ENCODE data around the gene AFG3L2. TPM values are rescaled to one million over a fixed set of nuclear protein-coding genes. Genes with fewer than 3 reads are reported as not detected.

The AFG3L2 gene
- total RNA-seq, 2 donors from 2014 or later, result 45.1 to 74.1 TPM

DNA sequence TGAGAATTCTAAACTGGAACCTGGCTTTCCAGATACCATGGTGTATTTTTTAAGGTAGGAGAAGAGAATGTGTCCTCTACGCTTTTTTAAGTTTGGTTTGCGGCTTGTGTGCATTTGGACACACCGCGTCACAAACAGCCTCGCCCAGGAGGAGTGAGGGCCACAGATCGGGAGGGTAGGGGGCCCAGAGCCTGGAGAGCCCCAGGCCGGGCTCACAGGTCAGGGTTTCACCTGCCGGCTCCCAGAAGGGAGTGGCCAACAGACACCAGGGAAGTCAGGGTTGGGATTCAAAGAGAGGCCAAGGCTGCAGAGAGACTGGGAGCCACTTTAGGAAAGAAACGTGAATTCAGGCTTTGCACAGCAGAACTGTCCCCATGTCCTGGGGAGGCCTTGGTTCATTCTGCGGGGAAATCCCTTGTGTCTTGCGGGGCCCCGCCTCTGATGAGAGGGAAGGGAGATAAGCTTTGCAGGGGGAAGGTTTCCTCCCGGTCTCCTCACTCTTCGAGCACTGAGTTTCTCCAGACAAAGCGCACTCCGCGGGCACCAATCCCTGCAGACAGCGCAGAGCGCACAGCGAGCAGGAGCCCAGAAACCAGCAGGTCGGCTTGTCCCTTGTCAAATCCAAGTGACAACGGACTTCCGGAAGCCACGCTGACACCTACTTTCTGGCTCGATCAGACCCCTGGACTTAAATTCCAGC is 70.9 kb downstream of the AFG3L2 start:
- Mint-ChIP-seq H3K4me1 (ENCODE audit: low read depth in 2 of 2) (peaks cover 5 to 9% of the 10 kb centered on the region in 2 donors), H3K27me3 (peaks cover 27 to 30% of the 10 kb centered on the region in 2 donors), H3K27ac (no peak overlapping the region), H3K36me3 (peaks cover 6% of the 10 kb centered on the region), H3K4me3 (no peak overlapping the region), H3K9me3 (no peaks in the 10 kb centered on the region)
- DNase-seq (ENCODE audit: low spot score) (no peak), ATAC-seq (no peak)

DNA sequence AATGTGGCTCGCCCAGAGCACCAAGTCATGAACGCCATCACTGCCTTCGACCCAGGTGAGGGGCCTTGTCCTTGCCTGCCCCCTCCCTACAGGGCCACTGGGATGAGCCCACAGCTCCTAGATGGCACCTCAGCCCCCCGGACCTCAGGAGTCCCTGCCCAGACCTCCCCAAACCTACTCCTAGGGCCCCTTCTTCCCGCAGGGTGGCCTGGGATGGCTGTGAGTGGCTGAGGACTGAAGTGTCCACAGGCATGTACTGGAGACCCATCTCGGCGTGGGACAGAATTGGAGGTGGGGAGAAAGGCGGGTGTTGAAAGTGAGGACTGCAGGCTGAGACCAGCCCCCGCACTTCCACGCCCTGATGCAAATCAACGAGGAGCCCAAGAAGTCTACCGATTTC is 71.8 kb downstream of the AFG3L2 start:
- H3K27ac Mint-ChIP-seq, result no peak overlapping the region
- H3K9me3 Mint-ChIP-seq, result no peaks in the 10 kb centered on the region
- H3K4me3 Mint-ChIP-seq, result no peak overlapping the region
- H3K4me1 Mint-ChIP-seq (ENCODE audit: low read depth in 2 of 2), result peaks cover 5 to 9% of the 10 kb centered on the region in 2 donors
- H3K36me3 Mint-ChIP-seq, result peaks cover 6% of the 10 kb centered on the region
- H3K27me3 Mint-ChIP-seq, result peaks cover 27 to 30% of the 10 kb centered on the region in 2 donors
- ATAC-seq (no peak), DNase-seq (ENCODE audit: low spot score) (no peak)

GRCh38 chr18:12304351-12305210 is 72.4 kb downstream of the AFG3L2 start:
- Mint-ChIP-seq H3K36me3 (peaks cover 3% of the 10 kb centered on the region), H3K4me1 (ENCODE audit: low read depth in 2 of 2) (peaks cover 5 to 8% of the 10 kb centered on the region in 2 donors), H3K27ac (no peak overlapping the region), H3K27me3 (peaks cover 22 to 30% of the 10 kb centered on the region in 2 donors), H3K4me3 (no peak overlapping the region), H3K9me3 (no peaks in the 10 kb centered on the region)
- no peak for ATAC-seq
- no peak for DNase-seq (ENCODE audit: low spot score)

DNA sequence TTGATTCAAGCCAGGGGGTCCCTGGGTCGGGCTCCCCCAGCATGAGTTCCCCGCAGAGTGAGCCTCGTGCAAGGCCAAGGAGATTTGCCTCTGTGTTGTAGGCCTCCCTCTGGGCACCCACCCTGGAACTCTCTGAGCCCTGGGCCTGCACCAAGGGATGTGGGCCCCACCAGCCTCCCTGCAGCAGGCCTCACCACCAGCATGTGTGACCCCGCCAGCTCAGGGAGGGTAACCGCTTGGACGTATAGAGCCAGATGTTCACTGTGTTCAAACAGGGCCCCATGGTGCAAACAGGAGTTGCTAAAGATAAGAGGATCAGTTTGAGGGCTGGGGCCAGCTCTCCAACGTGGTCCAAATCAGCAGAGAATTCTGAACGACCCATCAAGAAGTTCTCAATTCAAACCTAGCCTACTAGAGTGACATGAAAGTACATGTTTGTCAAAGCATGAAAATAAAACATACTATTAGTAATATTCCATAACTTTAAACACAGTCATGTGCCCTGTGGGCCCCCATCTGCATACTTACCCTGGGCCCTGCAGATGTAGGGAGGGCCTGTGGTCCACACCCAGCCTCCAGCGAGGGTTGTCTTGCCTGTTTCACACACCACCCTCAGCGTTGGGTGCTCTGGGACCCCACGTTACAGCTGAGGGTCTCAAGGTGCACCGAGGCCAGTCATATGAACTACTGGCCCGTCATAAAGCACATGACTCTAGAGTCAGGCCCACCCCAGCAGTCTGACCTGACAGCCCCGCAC is 74.5 kb downstream of the AFG3L2 start:
- Mint-ChIP-seq H3K9me3 (no peaks in the 10 kb centered on the region), H3K4me1 (ENCODE audit: low read depth in 2 of 2) (peaks cover 5 to 7% of the 10 kb centered on the region in 2 donors), H3K4me3 (no peak overlapping the region), H3K27me3 (peaks cover 18 to 27% of the 10 kb centered on the region in 2 donors), H3K36me3 (no peaks in the 10 kb centered on the region), H3K27ac (no peak overlapping the region)
- no peak for DNase-seq (ENCODE audit: low spot score)
- peak in 1 of 2 donors; percentile 29 for ATAC-seq

- ATAC-seq, result peak in 1 of 2 donors; percentile 24
- peaks cover 7 to 19% of the 10 kb centered on the region in 2 donors for H3K27me3 Mint-ChIP-seq
- peaks cover 0 to under 1% of the 10 kb centered on the region in 2 donors for H3K4me1 Mint-ChIP-seq (ENCODE audit: low read depth in 2 of 2)
- H3K27ac Mint-ChIP-seq, result no peak overlapping the region
- DNase-seq (ENCODE audit: low spot score), result no peak
- no peaks in the 10 kb centered on the region for H3K9me3 Mint-ChIP-seq
- H3K4me3 Mint-ChIP-seq, result no peak overlapping the region
- no peaks in the 10 kb centered on the region for H3K36me3 Mint-ChIP-seq
Measured at GRCh38 chr18:12301263-12302005, 75.6 kb downstream of the AFG3L2 start.

DNA sequence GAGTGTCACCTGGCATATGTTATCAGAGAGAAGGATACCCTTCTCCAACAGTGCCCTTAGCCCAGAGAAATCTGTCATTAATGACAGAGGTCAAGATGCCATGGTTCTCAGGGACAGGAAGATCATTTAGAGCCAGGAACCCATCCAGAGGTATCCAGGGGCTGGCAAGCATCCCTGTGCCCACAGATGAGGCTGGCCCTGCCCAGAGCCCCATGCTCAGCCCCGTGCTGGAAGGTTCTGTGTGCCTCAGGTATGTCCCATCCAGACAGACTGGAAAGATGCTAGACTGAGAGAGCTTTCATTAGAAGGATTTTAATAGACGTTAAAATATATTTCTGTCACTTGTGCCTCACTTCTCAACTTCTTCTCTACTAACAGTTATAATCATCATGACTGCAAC is 77.2 kb downstream of the AFG3L2 start:
- peaks cover 0 to 9% of the 10 kb centered on the region in 2 donors for H3K27me3 Mint-ChIP-seq
- no peaks in the 10 kb centered on the region for H3K36me3 Mint-ChIP-seq
- no peak overlapping the region for H3K27ac Mint-ChIP-seq
- ATAC-seq (no peak), DNase-seq (ENCODE audit: low spot score) (no peak)
- no peaks in the 10 kb centered on the region for H3K9me3 Mint-ChIP-seq
- no peak overlapping the region for H3K4me3 Mint-ChIP-seq
- H3K4me1 Mint-ChIP-seq (ENCODE audit: low read depth in 2 of 2), result no peaks in the 10 kb centered on the region

DNA sequence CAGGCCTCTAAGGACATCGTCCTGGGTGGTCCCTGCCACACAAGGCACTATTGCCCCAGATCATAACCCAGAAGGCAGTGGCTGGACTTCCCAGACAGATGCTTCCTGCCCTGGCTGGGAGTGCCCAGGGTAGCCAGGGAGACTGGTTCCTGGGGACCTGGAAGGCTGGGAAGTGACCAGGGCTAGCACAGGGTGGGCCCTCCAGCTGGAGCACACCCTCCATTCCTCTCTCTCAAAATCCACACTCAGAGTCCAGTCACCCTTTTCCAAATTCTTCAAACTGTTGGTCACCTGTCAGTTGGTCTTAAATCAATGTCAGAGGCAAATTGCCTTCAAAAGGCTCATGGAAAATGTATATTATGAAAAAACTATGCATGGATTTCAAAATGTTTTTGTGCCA is 80.6 kb downstream of the AFG3L2 start:
- H3K9me3 Mint-ChIP-seq, result no peaks in the 10 kb centered on the region
- no peak for DNase-seq (ENCODE audit: low spot score)
- H3K27ac Mint-ChIP-seq, result no peak overlapping the region
- no peaks in the 10 kb centered on the region for H3K4me1 Mint-ChIP-seq (ENCODE audit: low read depth in 2 of 2)
- H3K27me3 Mint-ChIP-seq, result peaks cover 0 to 16% of the 10 kb centered on the region in 2 donors
- H3K4me3 Mint-ChIP-seq, result no peak overlapping the region
- ATAC-seq, result no peak
- H3K36me3 Mint-ChIP-seq, result no peaks in the 10 kb centered on the region

GRCh38 chr18:12296087-12296403 is 81.0 kb downstream of the AFG3L2 start:
- H3K27ac Mint-ChIP-seq, result no peak overlapping the region
- DNase-seq (ENCODE audit: low spot score) (no peak), ATAC-seq (peak in 1 of 2 donors; percentile 37)
- no peak overlapping the region for H3K4me3 Mint-ChIP-seq
- H3K4me1 Mint-ChIP-seq (ENCODE audit: low read depth in 2 of 2), result no peaks in the 10 kb centered on the region
- H3K36me3 Mint-ChIP-seq, result no peaks in the 10 kb centered on the region
- no peaks in the 10 kb centered on the region for H3K9me3 Mint-ChIP-seq
- peaks cover 0 to 18% of the 10 kb centered on the region in 2 donors for H3K27me3 Mint-ChIP-seq

DNA sequence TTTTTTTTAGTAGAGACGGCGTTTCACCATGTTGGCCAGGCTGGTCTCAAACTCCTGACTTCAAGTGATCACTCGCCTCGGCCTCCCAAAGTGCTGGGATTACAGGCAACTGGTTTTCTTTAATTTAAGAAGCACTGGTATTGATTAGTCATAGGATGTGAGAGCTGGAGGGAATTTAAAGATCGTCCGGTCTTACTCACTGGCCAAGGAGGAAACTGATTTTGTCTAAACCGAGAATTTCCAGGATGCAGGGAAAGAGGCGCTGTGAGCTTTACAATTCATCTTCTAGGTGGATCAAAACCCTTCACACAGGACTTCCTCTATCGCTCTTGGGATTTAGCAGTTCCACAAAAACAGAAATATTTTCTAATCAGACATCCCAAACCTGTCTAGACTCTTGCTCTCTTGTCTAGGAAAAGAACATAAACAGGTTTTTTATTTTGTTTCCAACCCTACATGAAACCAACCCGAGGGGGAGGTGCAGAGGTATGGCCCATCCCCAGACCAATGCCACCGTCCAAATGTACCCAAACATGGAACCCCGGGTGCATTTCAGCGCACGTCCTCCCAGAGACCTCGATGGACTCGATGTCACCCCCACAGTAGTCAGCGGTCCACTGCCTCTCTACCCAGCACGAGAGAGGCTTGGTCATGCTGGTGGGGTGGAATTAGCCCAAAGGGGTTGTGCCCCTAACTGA is 81.5 kb downstream of the AFG3L2 start:
- DNase-seq (ENCODE audit: low spot score) (no peak), ATAC-seq (peak in 1 of 2 donors; percentile 17)
- Mint-ChIP-seq H3K4me1 (ENCODE audit: low read depth in 2 of 2) (no peaks in the 10 kb centered on the region), H3K27me3 (peaks cover 0 to 18% of the 10 kb centered on the region in 2 donors), H3K4me3 (no peak overlapping the region), H3K36me3 (no peaks in the 10 kb centered on the region), H3K27ac (no peak overlapping the region), H3K9me3 (no peaks in the 10 kb centered on the region)

GRCh38 chr18:12293831-12294230 is 83.2 kb downstream of the AFG3L2 start:
- Mint-ChIP-seq H3K27ac (no peak overlapping the region), H3K36me3 (no peaks in the 10 kb centered on the region), H3K27me3 (peaks cover 12 to 24% of the 10 kb centered on the region in 2 donors), H3K4me3 (no peak overlapping the region), H3K9me3 (no peaks in the 10 kb centered on the region), H3K4me1 (ENCODE audit: low read depth in 2 of 2) (no peaks in the 10 kb centered on the region)
- no peak for DNase-seq (ENCODE audit: low spot score)
- peak in 1 of 2 donors; percentile 20 for ATAC-seq

GRCh38 chr18:12291690-12292089 is 85.3 kb downstream of the AFG3L2 start:
- H3K27ac Mint-ChIP-seq, result no peak overlapping the region
- no peak overlapping the region for H3K4me3 Mint-ChIP-seq
- H3K36me3 Mint-ChIP-seq, result no peaks in the 10 kb centered on the region
- H3K27me3 Mint-ChIP-seq, result peaks cover 19 to 32% of the 10 kb centered on the region in 2 donors
- H3K4me1 Mint-ChIP-seq (ENCODE audit: low read depth in 2 of 2), result no peaks in the 10 kb centered on the region
- ATAC-seq (no peak), DNase-seq (ENCODE audit: low spot score) (no peak)
- H3K9me3 Mint-ChIP-seq, result no peaks in the 10 kb centered on the region

DNA sequence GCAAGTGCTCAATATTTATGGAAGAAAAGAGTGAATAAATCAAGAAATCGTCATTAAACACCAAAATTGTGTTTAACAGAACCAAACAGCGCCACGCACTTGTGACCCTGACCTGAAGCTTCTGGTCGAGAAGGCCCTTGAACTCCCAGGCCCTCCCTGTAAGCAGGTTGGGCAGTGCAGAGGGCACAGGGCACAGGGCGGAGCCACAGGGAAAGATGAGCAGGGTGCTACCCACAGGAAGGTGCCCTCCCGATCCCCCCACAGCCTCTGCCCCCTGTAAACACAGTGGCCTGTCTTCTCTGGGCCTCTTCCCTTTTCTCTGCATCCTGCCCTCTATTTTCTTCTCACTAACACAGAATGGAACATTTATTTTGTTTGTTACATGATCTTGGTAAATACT is 85.9 kb downstream of the AFG3L2 start:
- no peak for DNase-seq (ENCODE audit: low spot score)
- no peak overlapping the region for H3K4me3 Mint-ChIP-seq
- peaks cover 19 to 29% of the 10 kb centered on the region in 2 donors for H3K27me3 Mint-ChIP-seq
- no peaks in the 10 kb centered on the region for H3K4me1 Mint-ChIP-seq (ENCODE audit: low read depth in 2 of 2)
- ATAC-seq, result no peak
- no peaks in the 10 kb centered on the region for H3K9me3 Mint-ChIP-seq
- H3K27ac Mint-ChIP-seq, result no peak overlapping the region
- no peaks in the 10 kb centered on the region for H3K36me3 Mint-ChIP-seq

GRCh38 chr18:12290086-12290485 is 86.9 kb downstream of the AFG3L2 start:
- no peaks in the 10 kb centered on the region for H3K4me1 Mint-ChIP-seq (ENCODE audit: low read depth in 2 of 2)
- H3K9me3 Mint-ChIP-seq, result no peaks in the 10 kb centered on the region
- no peak overlapping the region for H3K27ac Mint-ChIP-seq
- DNase-seq (ENCODE audit: low spot score) (no peak), ATAC-seq (no peak)
- no peaks in the 10 kb centered on the region for H3K36me3 Mint-ChIP-seq
- H3K27me3 Mint-ChIP-seq, result peaks cover 19 to 29% of the 10 kb centered on the region in 2 donors
- no peak overlapping the region for H3K4me3 Mint-ChIP-seq

All from natural killer cell treated with Interleukin-12 subunit alpha and Interleukin-12 subunit beta and Interleukin-15 and Interleukin-18, amount 100 ng/mL, for 72 hours (primary cell).